SH-SY5Y (cell line): Measurements from ENCODE around the gene C1QTNF12.

Source experiments
- GATA2 ChIP-seq: IDR thresholded peaks from 2 replicates; pipeline ENCODE4 v1.6.1; 2011; ENCODE audit warnings: mild to moderate bottlenecking, low read depth, low read length
- GATA3 ChIP-seq: IDR thresholded peaks from 2 replicates; pipeline ENCODE4 v1.6.1; 2011; ENCODE audit warnings: low read depth, mild to moderate bottlenecking, low read length, moderate library complexity

- TF ChIP-seq GATA2 = no peak
- no peak for TF ChIP-seq GATA3
These were observed 11.3 kb downstream of the C1QTNF12 start for GRCh38 chr1:1235016-1235744.
